ENCODE data around the gene SRPK1.

DNA sequence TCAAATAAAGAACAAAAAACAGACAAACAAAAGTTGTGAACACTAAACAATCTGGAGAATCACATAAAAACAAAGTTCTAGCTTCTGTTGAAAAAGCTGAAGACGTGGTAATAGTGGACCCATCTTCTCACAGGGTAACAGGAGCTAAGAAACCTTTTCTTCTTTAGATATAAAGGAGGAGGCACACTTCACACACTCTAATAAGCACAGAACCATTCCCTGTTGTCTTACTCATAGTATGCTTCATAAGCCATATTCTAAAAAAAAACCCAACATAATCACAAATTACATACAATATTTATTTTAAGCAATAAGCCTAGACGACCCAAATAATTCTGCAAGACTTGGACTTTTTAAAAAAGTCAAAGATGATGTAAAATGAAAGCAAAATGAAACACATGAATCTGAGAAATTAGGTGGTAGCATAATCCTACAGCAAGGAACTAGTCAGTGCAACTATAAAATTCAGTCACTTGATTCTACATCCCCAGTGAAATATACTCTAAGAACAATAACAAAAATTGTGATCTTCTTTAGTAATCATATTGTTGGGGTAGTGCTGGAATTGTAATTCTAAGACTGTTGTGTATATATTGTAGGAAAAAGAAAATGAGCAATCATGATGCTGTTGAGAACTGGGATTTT lies 15.6 kb downstream of the SRPK1 start:
- TF ChIP-seq, protein P1, sequence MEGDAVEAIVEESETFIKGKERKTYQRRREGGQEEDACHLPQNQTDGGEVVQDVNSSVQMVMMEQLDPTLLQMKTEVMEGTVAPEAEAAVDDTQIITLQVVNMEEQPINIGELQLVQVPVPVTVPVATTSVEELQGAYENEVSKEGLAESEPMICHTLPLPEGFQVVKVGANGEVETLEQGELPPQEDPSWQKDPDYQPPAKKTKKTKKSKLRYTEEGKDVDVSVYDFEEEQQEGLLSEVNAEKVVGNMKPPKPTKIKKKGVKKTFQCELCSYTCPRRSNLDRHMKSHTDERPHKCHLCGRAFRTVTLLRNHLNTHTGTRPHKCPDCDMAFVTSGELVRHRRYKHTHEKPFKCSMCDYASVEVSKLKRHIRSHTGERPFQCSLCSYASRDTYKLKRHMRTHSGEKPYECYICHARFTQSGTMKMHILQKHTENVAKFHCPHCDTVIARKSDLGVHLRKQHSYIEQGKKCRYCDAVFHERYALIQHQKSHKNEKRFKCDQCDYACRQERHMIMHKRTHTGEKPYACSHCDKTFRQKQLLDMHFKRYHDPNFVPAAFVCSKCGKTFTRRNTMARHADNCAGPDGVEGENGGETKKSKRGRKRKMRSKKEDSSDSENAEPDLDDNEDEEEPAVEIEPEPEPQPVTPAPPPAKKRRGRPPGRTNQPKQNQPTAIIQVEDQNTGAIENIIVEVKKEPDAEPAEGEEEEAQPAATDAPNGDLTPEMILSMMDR (IDR thresholded peaks at IDR 0.05) = no peak
- TF ChIP-seq EP300 (IDR thresholded peaks at IDR 0.05; ENCODE audit: low read depth) = no peak
